Activated CD8-positive, alpha-beta T cell treated with anti-CD3 and anti-CD28 coated beads for 36 hours (primary cell): Measurements from ENCODE around the gene ANKRD11. TPM values are rescaled to one million over a fixed set of nuclear protein-coding genes. Genes with fewer than 3 reads are reported as not detected.
A peak's percentile ranks its signal among the peaks of the same experiment; 100 is the strongest.

Experiments used
- ATAC-seq: fragments of 200-7000 bp; cut with Tn5 transposase; one replicate; pipeline ENCODE4 v1.10.0; 2021; ENCODE audit warnings: mild to moderate bottlenecking, moderate library complexity
- CTCF ChIA-PET: fragments of 350-600 bp; sonication (Branson Sonifier 250); formaldehyde crosslinking; loops from one replicate; lab custom pipeline; 2021; ENCODE audit warnings: antibody characterized with exemption; lab: Charles Lee
- POLR2A ChIA-PET: fragments of 350-600 bp; sonication (Branson Sonifier 250); formaldehyde crosslinking; loops from one replicate; lab custom pipeline; 2021; ENCODE audit warnings: antibody characterized with exemption; lab: Charles Lee
- DNase-seq: peaks from one replicate; pipeline ENCODE4 v3.0.0-alpha.2; 2020
- H3K27ac Mint-ChIP-seq: one replicate; pipeline ENCODE4 v1.8.0; 2021; ENCODE audit warnings: mild to moderate bottlenecking, mixed read lengths
- H3K27me3 Mint-ChIP-seq: one replicate; pipeline ENCODE4 v1.8.0; 2021; ENCODE audit warnings: mixed read lengths
- H3K36me3 Mint-ChIP-seq: one replicate; pipeline ENCODE4 v1.8.0; 2021; ENCODE audit warnings: low read depth, mixed read lengths
- H3K4me1 Mint-ChIP-seq: one replicate; pipeline ENCODE4 v1.8.0; 2021; ENCODE audit warnings: low read depth, mixed read lengths
- H3K4me3 Mint-ChIP-seq: one replicate; pipeline ENCODE4 v1.8.0; 2021; ENCODE audit warnings: mild to moderate bottlenecking, moderate library complexity, mixed read lengths
- H3K9me3 Mint-ChIP-seq: one replicate; pipeline ENCODE4 v1.8.0; 2021; ENCODE audit warnings: mixed read lengths
- intact Hi-C: fragments of 100-400 bp; cut with micrococcal nuclease; formaldehyde crosslinking; loops from one replicate; pipeline ENCODE4 v1.10.0; 2022
- total RNA-seq, 2 experiments: library from RNA; stranded (reverse); gene quantifications; one replicate each; pipeline ENCODE4 v1.2.3, GENCODE V29; 2021
- TF ChIP-seq, protein P1 (sequence below): fragments of 200-600 bp; IDR thresholded peaks from one replicate; pipeline ENCODE4 v1.8.0; 2022; ENCODE audit warnings: antibody characterized with exemption, mild to moderate bottlenecking

The ANKRD11 gene
- total RNA-seq, 2 experiments from 2014 or later, result 145 to 147 TPM

DNA sequence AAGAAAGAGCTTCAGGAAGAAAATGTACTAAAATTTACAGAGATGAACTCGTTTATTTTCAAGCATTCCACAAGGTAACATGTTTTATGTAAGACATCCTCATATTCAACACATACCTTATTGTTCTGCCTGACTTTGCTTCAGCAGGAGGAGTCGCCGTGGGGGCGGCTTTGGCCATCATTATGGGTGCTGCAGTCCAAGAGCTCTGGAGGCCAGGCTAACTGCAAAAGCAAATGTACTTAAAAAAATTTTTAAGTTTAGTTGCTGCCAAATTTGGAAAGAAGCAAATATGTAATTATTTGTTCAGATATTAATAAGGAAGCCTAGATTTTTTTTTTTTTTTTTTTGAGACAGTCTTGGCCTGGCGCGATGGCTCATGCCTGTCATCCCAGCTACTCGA is 13.7 kb upstream of the ANKRD11 start:
- Mint-ChIP-seq H3K36me3 (no peaks in the 10 kb centered on the region), H3K9me3 (no peaks in the 10 kb centered on the region), H3K4me3 (no peak overlapping the region), H3K27me3 (no peaks in the 10 kb centered on the region), H3K27ac (peak overlapping the region; percentile 34), H3K4me1 (peaks cover 22% of the 10 kb centered on the region)
- ChIA-PET CTCF (no interaction called here), POLR2A (interaction anchor here (0.6 to 5.1 kb wide), 3 partner anchors 9 to 151 kb away, joined by 4 to 39 read pairs (median 9); partner anchors contain the start of gene ANKRD11)
- TF ChIP-seq, protein P1, sequence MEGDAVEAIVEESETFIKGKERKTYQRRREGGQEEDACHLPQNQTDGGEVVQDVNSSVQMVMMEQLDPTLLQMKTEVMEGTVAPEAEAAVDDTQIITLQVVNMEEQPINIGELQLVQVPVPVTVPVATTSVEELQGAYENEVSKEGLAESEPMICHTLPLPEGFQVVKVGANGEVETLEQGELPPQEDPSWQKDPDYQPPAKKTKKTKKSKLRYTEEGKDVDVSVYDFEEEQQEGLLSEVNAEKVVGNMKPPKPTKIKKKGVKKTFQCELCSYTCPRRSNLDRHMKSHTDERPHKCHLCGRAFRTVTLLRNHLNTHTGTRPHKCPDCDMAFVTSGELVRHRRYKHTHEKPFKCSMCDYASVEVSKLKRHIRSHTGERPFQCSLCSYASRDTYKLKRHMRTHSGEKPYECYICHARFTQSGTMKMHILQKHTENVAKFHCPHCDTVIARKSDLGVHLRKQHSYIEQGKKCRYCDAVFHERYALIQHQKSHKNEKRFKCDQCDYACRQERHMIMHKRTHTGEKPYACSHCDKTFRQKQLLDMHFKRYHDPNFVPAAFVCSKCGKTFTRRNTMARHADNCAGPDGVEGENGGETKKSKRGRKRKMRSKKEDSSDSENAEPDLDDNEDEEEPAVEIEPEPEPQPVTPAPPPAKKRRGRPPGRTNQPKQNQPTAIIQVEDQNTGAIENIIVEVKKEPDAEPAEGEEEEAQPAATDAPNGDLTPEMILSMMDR, result no peak
- intact Hi-C loops, result no loop called here
- DNase-seq (no peak), ATAC-seq (no peak)

DNA sequence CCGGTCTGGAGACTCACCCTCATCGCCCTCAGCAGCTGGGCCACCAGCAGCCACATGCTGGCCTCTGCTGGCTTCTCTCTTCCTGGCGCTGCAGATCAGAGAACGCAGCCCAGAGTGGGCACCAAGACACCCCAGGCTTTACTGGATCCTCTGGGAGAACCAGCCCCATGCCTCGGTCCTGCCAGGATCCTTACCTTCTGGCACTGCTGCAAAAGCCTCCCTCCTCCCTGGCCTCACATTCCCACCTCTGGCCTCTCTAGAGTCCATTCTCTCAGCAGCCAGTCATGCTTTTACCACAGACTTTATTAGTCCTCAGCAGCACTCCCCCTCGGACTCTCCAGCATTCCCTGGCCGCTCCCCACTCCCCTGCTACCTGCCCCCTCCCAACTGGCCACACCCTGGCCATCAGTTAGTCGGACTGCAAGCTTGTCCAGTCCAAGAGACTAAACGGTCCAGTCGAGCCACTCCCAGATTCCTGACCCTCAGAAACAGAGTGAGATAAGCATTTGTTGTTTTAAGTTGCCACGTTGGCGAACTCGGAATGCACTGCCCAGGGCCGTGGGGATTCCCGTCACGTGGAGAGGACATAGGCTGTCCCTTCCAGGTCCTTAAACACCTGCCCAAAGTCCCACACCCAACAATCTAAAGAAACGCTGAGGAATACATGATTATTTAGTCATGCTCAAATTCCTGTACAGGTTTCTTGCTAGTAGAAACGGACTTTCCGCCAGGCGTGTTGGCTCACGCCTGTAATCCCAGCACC is 11.9 kb upstream of the ANKRD11 start:
- H3K27me3 Mint-ChIP-seq, result no peaks in the 10 kb centered on the region
- DNase-seq (no peak), ATAC-seq (no peak)
- intact Hi-C loops, result no loop called here
- H3K4me3 Mint-ChIP-seq, result no peak overlapping the region
- H3K9me3 Mint-ChIP-seq, result no peaks in the 10 kb centered on the region
- peaks cover 22% of the 10 kb centered on the region for H3K4me1 Mint-ChIP-seq
- no peaks in the 10 kb centered on the region for H3K36me3 Mint-ChIP-seq
- TF ChIP-seq, protein P1, result no peak
- ChIA-PET CTCF (no interaction called here), POLR2A (interaction anchor here (5.1 kb wide), 1 partner anchor 12 kb away, joined by 39 read pairs; the partner anchor contains the start of gene ANKRD11)
- peak overlapping the region; percentile 42 for H3K27ac Mint-ChIP-seq

DNA sequence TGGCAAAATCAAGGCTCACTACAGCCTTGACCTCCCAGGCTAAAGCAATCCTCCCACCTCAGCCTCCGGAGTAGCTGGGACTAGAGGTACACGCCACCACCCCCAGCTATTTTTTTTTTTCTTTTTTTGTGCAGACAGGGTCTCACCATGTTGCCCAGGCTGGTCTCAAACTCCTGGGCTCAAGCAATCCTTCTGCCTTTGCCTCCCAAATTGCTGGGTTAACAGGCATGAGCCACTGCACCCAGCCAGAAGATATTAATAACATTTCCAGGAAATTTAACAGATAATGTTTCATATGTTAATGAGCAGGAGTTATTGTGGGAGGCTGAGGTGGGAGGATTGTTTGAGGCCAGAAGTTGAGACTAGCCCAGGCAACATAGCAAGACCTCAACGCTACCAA is 9.4 kb upstream of the ANKRD11 start:
- H3K9me3 Mint-ChIP-seq, result no peaks in the 10 kb centered on the region
- H3K36me3 Mint-ChIP-seq, result no peaks in the 10 kb centered on the region
- no peak for ATAC-seq
- POLR2A ChIA-PET, result no interaction called here
- CTCF ChIA-PET, result no interaction called here
- H3K4me3 Mint-ChIP-seq, result no peak overlapping the region
- H3K27ac Mint-ChIP-seq, result no peak overlapping the region
- H3K27me3 Mint-ChIP-seq, result no peaks in the 10 kb centered on the region
- no peaks in the 10 kb centered on the region for H3K4me1 Mint-ChIP-seq
- no peak for DNase-seq
- TF ChIP-seq, protein P1, result no peak
- intact Hi-C loops, result no loop called here

DNA sequence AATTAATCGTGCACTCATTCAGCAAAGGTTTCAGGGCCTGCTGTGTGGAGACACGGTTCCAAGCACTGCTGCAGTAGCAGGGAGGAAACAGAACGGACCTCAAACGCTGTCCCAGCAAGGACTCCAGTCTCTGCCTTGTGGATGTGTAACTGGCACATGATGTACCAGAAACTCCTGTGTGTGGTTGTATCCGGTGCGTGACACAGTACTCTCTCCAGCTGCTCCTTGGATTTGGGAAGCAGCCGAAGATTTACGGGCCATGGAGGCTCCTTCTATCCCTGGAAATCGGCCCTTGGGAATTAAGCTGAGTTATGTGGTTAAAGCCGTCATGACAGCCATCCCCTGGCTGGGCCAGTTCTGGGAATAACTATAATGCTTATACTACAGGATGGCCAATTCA is 8.5 kb upstream of the ANKRD11 start:
- TF ChIP-seq, protein P1, result no peak
- POLR2A ChIA-PET, result interaction anchor here (0.8 to 2.0 kb wide), 2 partner anchors 9 kb away, joined by 3 to 7 read pairs; partner anchors contain the start of genes ANKRD11 and SPG7
- DNase-seq, result no peak
- Mint-ChIP-seq H3K4me3 (no peak overlapping the region), H3K4me1 (peaks cover under 1% of the 10 kb centered on the region), H3K27ac (no peak overlapping the region), H3K27me3 (no peaks in the 10 kb centered on the region), H3K9me3 (no peaks in the 10 kb centered on the region), H3K36me3 (no peaks in the 10 kb centered on the region)
- ATAC-seq, result no peak
- CTCF ChIA-PET, result no interaction called here
- intact Hi-C loops, result no loop called here

DNA sequence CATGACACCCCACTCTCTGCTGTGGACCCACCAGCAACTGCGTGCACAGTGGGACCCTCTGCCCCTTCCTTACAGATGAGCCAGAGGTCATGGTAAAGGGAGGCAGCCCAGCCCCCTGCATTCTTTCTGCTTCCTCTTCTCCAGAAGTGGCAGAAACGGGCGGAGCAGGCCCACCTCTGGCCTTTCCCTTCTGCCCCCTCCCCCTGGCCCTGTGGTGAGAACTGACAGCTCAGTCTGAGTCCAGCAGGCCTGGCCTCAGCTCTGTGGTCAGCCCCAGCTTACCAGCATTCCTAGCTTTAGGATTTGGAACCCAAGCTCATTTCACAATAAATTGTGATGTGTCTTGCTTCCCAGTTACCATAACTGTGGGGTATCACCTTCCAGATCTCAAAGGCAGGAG is 4.8 kb upstream of the ANKRD11 start:
- DNase-seq, result no peak
- Mint-ChIP-seq H3K4me1 (peaks cover 21% of the 10 kb centered on the region), H3K9me3 (no peaks in the 10 kb centered on the region), H3K4me3 (no peak overlapping the region), H3K36me3 (no peaks in the 10 kb centered on the region), H3K27ac (no peak overlapping the region), H3K27me3 (no peaks in the 10 kb centered on the region)
- ATAC-seq, result no peak
- TF ChIP-seq, protein P1, result no peak
- POLR2A ChIA-PET, result interaction anchor here (0.6 to 2.5 kb wide), 6 partner anchors 9 to 631 kb away, joined by 3 to 9 read pairs (median 4); no protein-coding TSS in a partner anchor
- intact Hi-C loops, result no loop called here
- CTCF ChIA-PET, result interaction anchor here (1.0 to 1.3 kb wide), 5 partner anchors 11 to 166 kb away, joined by 3 to 7 read pairs (median 3); partner anchors contain the start of gene SPG7
